COLO668 (cell line): ENCODE measurements around the gene ITGB3.
A peak's percentile ranks its signal among the peaks of the same experiment; 100 is the strongest.

Source experiments
- DNase-seq: peaks from one replicate; lab custom pipeline; 2025; ENCODE audit not compliant: unreplicated experiment; lab: John Stamatoyannopoulos, UW

ITGB3 gene

GRCh38 chr17:47295874-47296255 lies 42.2 kb downstream of the ITGB3 start:
- DNase-seq: no peak

- no peak for DNase-seq
Observed at GRCh38 chr17:47297661-47298400, 44.2 kb downstream of the ITGB3 start.

GRCh38 chr17:47298712-47299111 lies 45.1 kb downstream of the ITGB3 start:
- DNase-seq: no peak

DNA sequence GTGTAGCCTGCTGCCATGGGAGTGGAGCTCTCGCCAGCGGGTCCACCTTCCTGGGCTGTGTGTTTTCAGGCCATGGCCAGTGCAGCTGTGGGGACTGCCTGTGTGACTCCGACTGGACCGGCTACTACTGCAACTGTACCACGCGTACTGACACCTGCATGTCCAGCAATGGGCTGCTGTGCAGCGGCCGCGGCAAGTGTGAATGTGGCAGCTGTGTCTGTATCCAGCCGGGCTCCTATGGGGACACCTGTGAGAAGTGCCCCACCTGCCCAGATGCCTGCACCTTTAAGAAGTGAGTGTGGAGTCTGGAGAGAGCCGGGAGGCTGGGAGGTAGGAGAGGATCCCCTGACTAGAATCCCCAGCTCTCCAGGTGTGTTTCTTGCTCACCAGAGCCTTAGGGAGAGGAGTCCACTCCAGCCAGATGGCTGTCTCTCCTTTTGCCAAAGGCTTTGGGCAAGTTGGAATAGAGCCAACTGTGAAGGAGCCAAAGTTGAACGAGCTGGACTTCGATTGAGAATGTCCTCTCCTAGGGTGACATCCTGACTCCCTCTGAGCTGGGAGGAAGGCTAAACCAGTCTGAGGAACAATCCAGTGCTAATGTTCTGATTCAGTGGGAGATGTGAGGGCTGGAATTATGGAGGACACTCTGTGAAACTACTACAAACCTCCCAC lies 45.7 kb downstream of the ITGB3 start:
- no peak for DNase-seq

DNA sequence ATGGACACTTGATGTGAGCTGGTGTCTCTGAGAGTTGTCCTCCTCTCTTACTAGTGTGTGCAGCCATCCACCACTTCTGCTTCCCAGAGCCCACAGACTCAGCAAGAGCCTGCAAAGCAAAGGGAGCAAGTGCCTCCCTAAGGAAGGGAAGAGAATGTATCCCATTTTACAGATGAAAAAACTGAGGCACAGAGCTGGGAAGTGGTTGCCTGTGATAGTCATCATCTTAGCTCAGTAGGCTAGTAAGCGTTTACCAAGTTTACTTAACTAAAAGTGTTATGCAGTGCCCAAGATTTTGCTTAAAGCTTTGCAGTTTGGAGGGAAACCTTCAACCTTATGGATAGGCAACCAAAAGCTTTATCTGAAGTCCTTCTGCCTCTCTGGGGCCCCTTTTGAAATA lies 47.1 kb downstream of the ITGB3 start:
- no peak for DNase-seq

DNA sequence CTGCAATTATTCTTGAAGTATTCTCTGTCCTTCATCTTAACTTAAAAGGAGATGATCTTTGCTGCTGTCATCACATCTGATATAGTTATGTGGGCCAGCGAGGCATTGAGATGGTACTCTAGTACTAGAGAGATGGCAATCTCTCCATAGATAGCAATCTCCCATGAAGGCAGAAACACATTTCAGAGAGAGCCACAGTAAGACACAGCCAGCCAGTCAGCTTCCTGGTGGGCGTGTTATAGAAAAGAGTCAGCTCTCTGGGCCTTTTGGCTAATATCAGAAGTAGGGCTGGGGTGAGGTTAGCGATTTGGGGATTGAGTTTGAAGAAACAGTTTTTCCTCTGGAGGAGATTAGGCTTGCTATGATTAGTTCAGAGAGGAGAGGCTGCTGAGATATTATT lies 47.5 kb downstream of the ITGB3 start:
- no peak for DNase-seq

DNA sequence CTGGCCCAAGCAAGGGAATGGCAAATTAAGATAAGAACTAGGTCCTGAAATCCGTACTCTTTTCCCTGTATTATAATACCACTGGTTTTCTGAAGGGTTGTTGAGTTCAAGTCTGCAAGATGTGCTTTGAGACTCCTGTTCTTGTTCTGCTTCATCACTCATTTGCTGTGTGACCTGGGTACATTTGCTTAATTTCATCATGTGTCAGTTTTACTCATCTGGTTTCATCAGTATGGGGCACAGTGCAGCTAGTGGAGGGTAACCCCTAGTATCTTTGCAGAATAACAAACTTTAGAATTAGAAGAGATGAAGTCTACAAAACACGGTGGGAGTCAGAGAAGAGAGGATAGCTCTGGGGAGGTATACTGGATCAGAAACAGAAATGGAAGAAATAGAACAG lies 48.2 kb downstream of the ITGB3 start:
- DNase-seq: no peak

DNA sequence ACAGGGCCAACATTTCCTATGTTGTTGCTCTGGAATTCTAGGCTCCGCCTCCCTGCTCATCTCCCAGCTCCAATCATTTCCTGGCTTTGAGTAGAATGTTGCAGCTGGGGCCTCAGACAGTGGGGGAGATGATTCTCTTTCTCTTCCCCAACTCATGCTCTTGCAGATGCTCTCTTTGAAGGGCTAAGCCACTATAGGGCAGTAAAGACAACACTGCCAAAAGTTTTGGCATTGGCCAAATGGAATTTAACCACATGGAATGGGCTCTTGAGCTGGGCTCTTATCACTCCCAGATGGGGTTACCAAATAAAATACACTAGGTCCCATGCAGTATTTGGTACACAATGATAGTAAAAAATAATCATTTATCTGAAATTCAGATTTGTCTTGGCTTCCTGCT lies 50.6 kb downstream of the ITGB3 start:
- no peak for DNase-seq

- DNase-seq: no peak
Observed at GRCh38 chr17:47305302-47305923, 51.8 kb downstream of the ITGB3 start.

DNA sequence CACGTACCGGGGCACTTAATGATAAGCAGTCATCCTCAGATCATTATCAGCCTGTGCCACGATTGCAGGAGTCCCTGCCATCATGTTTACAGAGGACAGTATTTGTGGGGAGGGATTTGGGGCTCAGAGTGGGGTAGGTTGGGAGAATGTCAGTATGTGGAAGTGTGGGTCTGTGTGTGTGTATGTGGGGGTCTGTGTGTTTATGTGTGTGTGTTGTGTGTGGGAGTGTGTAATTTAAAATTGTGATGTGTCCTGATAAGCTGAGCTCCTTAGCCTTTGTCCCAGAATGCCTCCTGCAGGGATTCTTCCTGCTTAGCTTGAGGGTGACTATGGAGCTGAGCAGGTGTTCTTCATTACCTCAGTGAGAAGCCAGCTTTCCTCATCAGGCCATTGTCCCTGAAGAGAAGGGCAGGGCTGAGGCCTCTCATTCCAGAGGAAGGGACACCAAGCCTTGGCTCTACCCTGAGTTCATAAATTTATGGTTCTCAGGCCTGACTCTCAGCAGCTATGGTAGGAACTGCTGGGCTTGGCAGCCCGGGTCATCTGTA lies 56.6 kb downstream of the ITGB3 start:
- no peak for DNase-seq

- no peak for DNase-seq
Observed at GRCh38 chr17:47311420-47311819, 57.8 kb downstream of the ITGB3 start.

DNA sequence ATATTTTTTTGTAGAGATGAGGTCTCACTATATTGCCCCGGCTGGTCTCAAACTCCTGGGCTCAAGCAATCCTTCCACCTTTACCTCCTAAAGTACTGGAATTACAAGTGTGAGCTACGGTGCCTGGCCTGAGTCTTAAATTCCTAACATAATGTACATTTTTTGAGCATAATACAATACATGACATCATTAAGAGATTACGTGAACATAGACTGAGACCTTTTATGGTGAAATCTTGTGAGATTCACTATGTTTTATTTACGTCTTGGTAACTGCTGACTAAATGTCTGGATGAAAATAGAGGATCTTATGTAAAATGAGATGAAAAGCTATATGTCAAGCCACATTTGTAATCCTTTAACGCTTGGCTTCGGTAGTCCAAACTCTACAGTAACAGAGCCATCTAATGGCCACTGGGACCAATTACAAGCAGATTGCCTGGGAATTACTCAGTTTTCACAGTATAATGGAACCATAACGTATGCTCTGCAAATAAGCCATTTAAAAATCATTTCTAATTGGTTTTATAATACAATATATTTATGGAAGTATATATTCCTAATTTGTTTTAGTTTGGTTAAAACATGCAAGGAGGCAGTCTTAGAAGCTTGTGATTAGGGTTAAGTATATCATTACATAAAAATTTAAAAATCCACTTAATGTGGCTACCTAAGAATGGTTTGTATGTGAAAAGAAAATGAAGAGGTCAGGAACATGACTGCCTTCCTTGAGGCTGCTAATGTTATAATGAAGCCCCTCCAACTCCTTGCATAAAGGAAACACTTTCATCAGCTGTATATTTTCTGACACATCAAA lies 62.0 kb downstream of the ITGB3 start:
- peak; percentile 3 for DNase-seq

- no peak for DNase-seq
Observed at GRCh38 chr17:47316311-47316710, 62.7 kb downstream of the ITGB3 start.

- no peak for DNase-seq
Observed at GRCh38 chr17:47317119-47317518, 63.5 kb downstream of the ITGB3 start.

DNA sequence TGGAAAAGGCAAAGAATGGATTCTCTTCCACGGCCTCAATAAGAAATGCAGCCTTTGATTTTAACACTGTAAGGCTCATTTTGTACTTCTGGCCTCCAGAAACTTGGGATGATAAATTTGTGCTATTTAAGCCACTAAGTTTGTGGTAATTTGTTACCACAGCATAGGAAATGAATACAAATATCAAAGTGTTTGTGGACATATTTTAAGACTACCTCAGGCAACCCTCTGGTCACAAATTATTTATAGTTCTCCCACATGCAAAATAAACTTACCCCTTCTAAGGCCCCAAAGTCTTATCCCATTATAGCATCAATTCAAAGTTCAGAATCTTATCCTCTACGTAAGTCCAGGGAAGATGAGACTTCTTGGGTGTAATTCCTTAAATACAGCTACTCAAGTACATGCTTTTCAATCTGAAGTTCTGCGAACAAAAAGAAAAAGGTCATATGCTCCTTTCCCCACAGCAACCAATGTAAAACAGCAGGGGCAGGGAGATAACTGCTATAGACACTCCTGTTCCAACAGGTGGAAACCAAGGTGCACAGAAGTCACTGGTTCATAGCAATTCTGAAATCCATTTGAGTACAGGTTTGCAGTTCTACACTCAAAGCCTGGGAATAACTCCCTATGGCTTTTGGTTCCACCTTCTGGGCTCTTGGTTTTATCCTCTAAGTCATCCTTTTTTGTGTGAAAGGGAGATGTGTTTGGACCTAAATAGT lies 64.7 kb downstream of the ITGB3 start:
- no peak for DNase-seq

- no peak for DNase-seq
Observed at GRCh38 chr17:47320879-47321502, 67.4 kb downstream of the ITGB3 start.

GRCh38 chr17:47323382-47324223 lies 70.0 kb downstream of the ITGB3 start, which contains the start of gene EFCAB13:
Gene EFCAB13 (plus strand): TSS chr17:47323955. CDS start chr17:47328354, 4,399 bp downstream.
- DNase-seq: peak; percentile 85

DNA sequence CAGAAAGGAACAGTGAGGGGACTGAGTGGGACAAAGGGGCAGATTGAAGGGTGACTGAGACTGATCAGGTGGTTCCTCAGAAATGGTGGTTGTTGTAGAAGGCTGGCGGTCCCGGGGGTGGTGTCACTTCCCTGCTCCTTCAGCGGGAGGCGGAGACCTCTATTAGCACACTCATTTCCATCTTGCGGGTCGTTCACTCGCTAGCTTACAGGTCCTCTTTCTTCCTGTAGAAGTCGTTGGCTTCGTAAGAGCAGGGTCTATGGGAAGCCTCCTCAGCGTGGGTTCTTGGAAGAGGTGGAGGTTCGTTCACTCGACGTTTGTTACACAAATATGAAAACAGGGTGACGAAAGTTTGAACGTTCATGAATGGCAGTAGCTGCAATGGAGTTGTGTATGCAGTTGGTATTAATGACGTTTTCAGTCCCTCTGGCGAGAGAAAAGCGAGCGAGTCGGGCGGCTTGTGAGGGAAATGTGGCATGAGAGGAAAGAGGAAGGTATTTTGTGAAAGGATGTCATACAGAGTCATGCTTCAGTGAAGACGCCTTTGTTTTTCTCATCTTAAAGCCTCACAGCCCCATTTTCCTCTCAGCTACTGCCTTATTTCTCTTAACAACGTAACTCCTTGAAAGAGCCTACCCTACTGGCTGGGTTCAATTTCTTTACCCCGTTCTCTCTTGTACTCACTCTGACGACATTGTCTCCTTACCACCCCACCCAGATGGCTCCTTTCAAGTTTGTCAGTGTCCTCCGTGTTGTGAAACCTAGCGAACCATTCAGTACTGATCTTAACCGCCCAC lies 70.8 kb downstream of the ITGB3 start:
- peak; percentile 24 for DNase-seq
